Tibial nerve (tissue), 4 donors: ENCODE measurements around the gene COL11A2. TPM values are rescaled to one million over a fixed set of nuclear protein-coding genes. Genes with fewer than 3 reads are reported as not detected.
"Not testable (repeated sequence)": the region's sequence is repeated elsewhere in the genome, so short reads cannot be mapped to it uniquely, and the experiment has no call there.

Experiments
- DNase-seq, 2 donors: peaks; one replicate each; pipeline ENCODE4 v3.0.0-alpha.2; 2019; ENCODE audit warnings: low spot score in 2 of 2
- H3K27ac ChIP-seq, 4 donors: fragments of 200-600 bp; sonication (generic) in 3 of 4; one replicate each; pipeline ENCODE4 v1.5.1; 2017 to 2019; ENCODE audit warnings: mild to moderate bottlenecking in 1 of 4
- H3K27me3 ChIP-seq, 2 donors: fragments of 200-600 bp; sonication (generic) in 1 of 2; one replicate each; pipeline versions ENCODE4 v1.5.1 to v1.6.0; 2017 to 2019
- H3K36me3 ChIP-seq, 3 donors: fragments of 200-600 bp; sonication (generic); one replicate each; pipeline ENCODE4 v1.5.1; 2018 to 2019
- H3K4me1 ChIP-seq, 4 donors: fragments of 200-600 bp; sonication (generic) in 3 of 4; one replicate each; pipeline ENCODE4 v1.5.1; 2017 to 2019
- H3K4me3 ChIP-seq, 4 donors: fragments of 200-600 bp; sonication (generic) in 3 of 4; one replicate each; pipeline ENCODE4 v1.5.1; 2017 to 2019; ENCODE audit warnings: mild to moderate bottlenecking in 1 of 4, moderate library complexity in 1 of 4
- H3K9me3 ChIP-seq, 4 donors: fragments of 200-600 bp; sonication (generic) in 3 of 4; one replicate each; pipeline ENCODE4 v1.5.1; 2017 to 2019
- CTCF ChIP-seq, 5 experiments: fragments of 200-600 bp in 3 of 5; fragments of 450-650 bp in 2 of 5; sonication (generic) in 3 of 5; IDR thresholded peaks; one replicate each; pipeline ENCODE4 v1.5.1; 2016 to 2019; ENCODE audit warnings: antibody characterized with exemption in 5 of 5, mild to moderate bottlenecking in 3 of 5, moderate library complexity in 2 of 5
- EP300 ChIP-seq, 2 donors: sonication (generic); formaldehyde crosslinking; IDR thresholded peaks; one replicate each; pipeline ENCODE4 v1.6.1; 2017; ENCODE audit warnings: antibody characterized with exemption in 2 of 2, mild to moderate bottlenecking in 1 of 2
- POLR2A ChIP-seq, 2 donors: fragments of 450-650 bp; IDR thresholded peaks; one replicate each; pipeline ENCODE4 v1.6.1; 2017; ENCODE audit warnings: antibody characterized with exemption in 2 of 2, mild to moderate bottlenecking in 2 of 2, moderate library complexity in 2 of 2
- WGBS, 2 donors: methylation state at CpG; one replicate each; pipeline ENCODE4 v1.1.5; 2018; 5-methylcytosine and 5-hydroxymethylcytosine counted together
- total RNA-seq, 4 donors: library from RNA; depleted of rRNA; stranded (reverse); fragments of >200 nt; gene quantifications; one replicate each; pipeline ENCODE4 v1.1.0, GENCODE V29; 2016

COL11A2 gene
- total RNA-seq, 4 donors from 2014 or later = 1.5 to 4.3 (median 2.9) TPM

DNA sequence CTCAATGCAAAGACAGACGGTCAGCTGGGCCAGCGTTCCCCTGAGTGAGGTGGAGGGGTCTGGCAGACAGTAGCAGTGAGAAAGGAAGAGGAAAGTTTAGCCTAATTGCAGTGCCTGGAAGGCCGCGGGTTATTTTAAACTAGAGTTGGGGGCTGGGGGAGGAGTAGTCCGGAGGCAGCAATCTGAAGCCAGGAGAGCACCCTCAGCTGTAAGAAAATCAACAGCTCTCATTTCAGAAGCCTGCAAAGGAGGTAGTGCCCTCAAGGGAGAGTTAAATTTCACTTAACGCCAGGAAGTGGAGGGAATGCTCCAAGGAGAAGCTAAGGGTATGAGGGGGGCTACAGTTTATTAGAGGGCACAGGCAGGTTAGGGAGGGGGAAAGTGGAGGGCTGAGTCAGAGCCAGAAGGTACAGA is 43.0 kb upstream of the COL11A2 start:
- no peaks in the 10 kb centered on the region for H3K9me3 ChIP-seq
- no peak for TF ChIP-seq CTCF (IDR thresholded peaks at IDR 0.05)
- no peak for TF ChIP-seq POLR2A (IDR thresholded peaks at IDR 0.05)
- no peak for TF ChIP-seq EP300 (IDR thresholded peaks at IDR 0.05)
- DNase-seq = no peak
- peaks cover 0 to 12% of the 10 kb centered on the region in 2 donors for H3K27me3 ChIP-seq
- no peaks in the 10 kb centered on the region for H3K36me3 ChIP-seq
- H3K4me3 ChIP-seq = no peak overlapping the region
- no peaks in the 10 kb centered on the region for H3K4me1 ChIP-seq
- 16 to 21% methylated on average over 6 of the region's 6 CpGs for WGBS, 2 donors
- H3K27ac ChIP-seq = no peak overlapping the region

GRCh38 chr6:33226503-33227120 is 34.3 kb upstream of the COL11A2 start:
- H3K27ac ChIP-seq, DNase-seq, H3K36me3 ChIP-seq, H3K9me3 ChIP-seq, H3K4me3 ChIP-seq, H3K4me1 ChIP-seq: not testable (repeated sequence)
- WGBS, 2 donors = 42 to 47% methylated on average over 14 of the region's 14 CpGs
- H3K27me3 ChIP-seq = peaks cover 0 to 24% of the 10 kb centered on the region in 2 donors

DNA sequence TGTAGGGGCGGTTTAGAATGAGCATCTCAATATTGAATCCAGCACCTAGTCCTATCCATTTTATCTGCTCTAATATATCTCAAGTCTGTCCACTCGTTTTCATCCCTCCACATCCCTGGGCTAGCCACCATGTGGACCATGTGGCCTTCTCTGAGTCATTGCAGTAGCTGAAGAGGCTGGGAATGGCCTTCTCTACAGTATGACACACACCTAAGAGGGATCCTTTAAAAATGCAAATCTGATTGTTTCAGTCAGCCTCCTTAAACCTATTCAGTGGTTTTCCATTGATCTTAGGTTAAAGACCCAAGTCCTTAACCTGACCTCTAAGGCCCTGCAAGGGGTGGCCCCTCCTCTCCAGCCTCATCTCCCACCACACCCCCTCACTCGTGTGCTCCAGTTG is 25.4 kb upstream of the COL11A2 start:
- no peak for DNase-seq
- no peaks in the 10 kb centered on the region for H3K9me3 ChIP-seq
- peaks cover 0 to 42% of the 10 kb centered on the region in 2 donors for H3K27me3 ChIP-seq
- WGBS, 2 donors = 61 to 62% methylated on average over 3 of the region's 3 CpGs
- H3K27ac ChIP-seq = no peak overlapping the region
- H3K4me3 ChIP-seq = no peak overlapping the region
- TF ChIP-seq CTCF (IDR thresholded peaks at IDR 0.05) = no peak
- no peak for TF ChIP-seq POLR2A (IDR thresholded peaks at IDR 0.05)
- no peak for TF ChIP-seq EP300 (IDR thresholded peaks at IDR 0.05)
- H3K4me1 ChIP-seq = peaks cover 0 to 15% (median 12%) of the 10 kb centered on the region in 4 donors
- no peaks in the 10 kb centered on the region for H3K36me3 ChIP-seq

- Histone ChIP-seq H3K27me3 (peaks cover 0 to 42% of the 10 kb centered on the region in 2 donors), H3K4me3 (no peak overlapping the region), H3K9me3 (no peaks in the 10 kb centered on the region), H3K36me3 (peaks cover 0 to 1% (median 0%) of the 10 kb centered on the region in 3 donors), H3K4me1 (peaks cover 0 to 19% (median 13%) of the 10 kb centered on the region in 4 donors), H3K27ac (no peak overlapping the region)
- no peak for TF ChIP-seq CTCF (IDR thresholded peaks at IDR 0.05)
- TF ChIP-seq EP300 (IDR thresholded peaks at IDR 0.05) = no peak
- TF ChIP-seq POLR2A (IDR thresholded peaks at IDR 0.05) = no peak
- 85 to 86% methylated on average over 6 of the region's 6 CpGs for WGBS, 2 donors
- no peak for DNase-seq
Measured at GRCh38 chr6:33217246-33217645, 25.0 kb upstream of the COL11A2 start.

DNA sequence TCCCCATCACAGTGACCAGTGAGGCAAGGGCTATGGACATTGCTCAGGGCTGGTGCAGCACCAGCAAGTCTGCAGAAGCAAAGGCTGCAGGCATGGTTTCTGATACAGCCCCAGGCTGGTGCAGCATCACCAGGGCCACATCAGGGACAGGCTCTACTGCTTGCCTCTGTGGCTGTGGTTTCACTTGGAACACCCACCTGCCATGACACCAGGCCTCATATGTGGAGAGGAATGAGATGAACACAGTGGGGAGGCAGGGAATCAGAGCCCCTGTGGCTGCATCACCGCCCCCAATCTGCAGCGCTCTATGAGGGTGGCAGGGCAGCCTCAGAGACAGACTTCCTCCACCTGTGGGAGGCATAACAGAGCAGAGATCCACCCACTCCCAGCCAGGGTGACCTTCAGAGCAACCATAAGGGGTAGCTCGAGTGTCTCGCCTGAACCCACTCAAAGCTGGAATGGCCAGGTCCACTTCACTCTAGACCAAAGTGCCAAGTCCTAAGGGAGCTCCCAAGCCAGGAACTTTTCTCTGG is 23.9 kb upstream of the COL11A2 start:
- H3K36me3 ChIP-seq = peaks cover 0 to 12% (median 0%) of the 10 kb centered on the region in 3 donors
- WGBS, 2 donors = 86 to 87% methylated on average over 4 of the region's 4 CpGs
- no peaks in the 10 kb centered on the region for H3K9me3 ChIP-seq
- peaks cover 0 to 33% of the 10 kb centered on the region in 2 donors for H3K27me3 ChIP-seq
- no peak for DNase-seq
- H3K4me3 ChIP-seq = no peak overlapping the region
- TF ChIP-seq CTCF (IDR thresholded peaks at IDR 0.05) = no peak
- TF ChIP-seq EP300 (IDR thresholded peaks at IDR 0.05) = no peak
- TF ChIP-seq POLR2A (IDR thresholded peaks at IDR 0.05) = no peak
- no peak overlapping the region for H3K27ac ChIP-seq
- H3K4me1 ChIP-seq = peaks cover 0 to 21% (median 13%) of the 10 kb centered on the region in 4 donors
